GM12865 (cell line): ENCODE data around the gene ZNF354C.

Source experiments
- DNase-seq: peaks from one replicate; pipeline ENCODE4 v3.0.0; 2010; ENCODE audit warnings: low read depth
- H3K4me3 ChIP-seq: 2 replicates; pipeline ENCODE4 v1.5.1; 2011; ENCODE audit warnings: mild to moderate bottlenecking, low read depth, low read length, control low read depth
- TF ChIP-seq, protein P1 (sequence below): IDR thresholded peaks from 2 replicates; pipeline ENCODE4 v1.5.1; 2011; ENCODE audit warnings: low read length, control low read depth, low read depth, inconsistent platforms; ENCODE audit not compliant: insufficient read depth; ENCODE audit errors: missing control alignments

Gene ZNF354C

DNA sequence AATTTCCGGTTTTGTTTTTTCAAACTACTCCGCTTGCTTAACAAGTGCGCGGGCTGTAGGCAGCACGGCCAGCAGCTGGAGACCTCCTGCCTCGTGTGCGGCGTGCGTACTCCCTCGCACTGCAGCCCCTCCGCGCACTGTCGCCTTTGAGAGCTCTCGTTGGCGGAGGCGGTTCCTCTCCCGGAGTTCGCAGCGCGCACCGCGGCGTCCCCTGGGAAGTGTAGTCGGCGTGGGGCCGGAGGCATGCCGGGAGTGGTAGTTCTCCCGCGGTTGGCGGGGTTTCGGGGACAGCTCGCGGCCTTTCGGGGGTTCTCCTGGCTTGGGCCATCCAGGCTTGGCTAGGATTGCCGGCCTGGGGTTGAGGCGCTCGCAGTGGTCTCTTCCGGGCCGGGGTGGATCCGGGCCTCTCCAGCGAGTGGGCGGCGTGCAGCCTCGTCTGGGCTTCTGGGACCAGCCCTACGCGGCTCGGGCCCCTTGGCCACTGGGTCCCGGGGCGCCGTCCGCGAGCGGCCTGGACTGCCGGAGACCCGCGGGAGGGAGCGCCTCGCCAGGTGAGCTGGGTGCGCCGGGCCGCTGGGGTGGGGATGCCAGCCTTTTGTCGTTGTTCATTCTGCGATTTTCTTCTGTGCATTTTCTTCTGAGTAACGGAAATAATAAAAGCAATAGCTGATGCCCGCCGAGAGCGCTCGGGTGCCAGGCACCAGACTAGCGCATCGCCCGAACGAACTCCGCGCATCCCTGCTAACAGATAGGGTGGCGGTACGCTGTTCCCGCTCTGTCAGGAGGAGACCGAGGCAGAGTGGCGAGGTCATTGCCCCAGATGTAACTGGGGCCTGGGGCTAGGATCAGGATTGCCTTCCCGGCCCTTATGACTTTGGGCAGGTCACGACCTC is at the start of gene ZNF354C:
Gene ZNF354C (plus strand): TSS at position 258 of the 893 bp plus-strand sequence. CDS start 1,696 bp downstream, outside the sequence.
- H3K4me3 ChIP-seq = no peak within 1 kb of the TSS
- DNase-seq = no peak
- TF ChIP-seq, protein P1, sequence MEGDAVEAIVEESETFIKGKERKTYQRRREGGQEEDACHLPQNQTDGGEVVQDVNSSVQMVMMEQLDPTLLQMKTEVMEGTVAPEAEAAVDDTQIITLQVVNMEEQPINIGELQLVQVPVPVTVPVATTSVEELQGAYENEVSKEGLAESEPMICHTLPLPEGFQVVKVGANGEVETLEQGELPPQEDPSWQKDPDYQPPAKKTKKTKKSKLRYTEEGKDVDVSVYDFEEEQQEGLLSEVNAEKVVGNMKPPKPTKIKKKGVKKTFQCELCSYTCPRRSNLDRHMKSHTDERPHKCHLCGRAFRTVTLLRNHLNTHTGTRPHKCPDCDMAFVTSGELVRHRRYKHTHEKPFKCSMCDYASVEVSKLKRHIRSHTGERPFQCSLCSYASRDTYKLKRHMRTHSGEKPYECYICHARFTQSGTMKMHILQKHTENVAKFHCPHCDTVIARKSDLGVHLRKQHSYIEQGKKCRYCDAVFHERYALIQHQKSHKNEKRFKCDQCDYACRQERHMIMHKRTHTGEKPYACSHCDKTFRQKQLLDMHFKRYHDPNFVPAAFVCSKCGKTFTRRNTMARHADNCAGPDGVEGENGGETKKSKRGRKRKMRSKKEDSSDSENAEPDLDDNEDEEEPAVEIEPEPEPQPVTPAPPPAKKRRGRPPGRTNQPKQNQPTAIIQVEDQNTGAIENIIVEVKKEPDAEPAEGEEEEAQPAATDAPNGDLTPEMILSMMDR = no peak

DNA sequence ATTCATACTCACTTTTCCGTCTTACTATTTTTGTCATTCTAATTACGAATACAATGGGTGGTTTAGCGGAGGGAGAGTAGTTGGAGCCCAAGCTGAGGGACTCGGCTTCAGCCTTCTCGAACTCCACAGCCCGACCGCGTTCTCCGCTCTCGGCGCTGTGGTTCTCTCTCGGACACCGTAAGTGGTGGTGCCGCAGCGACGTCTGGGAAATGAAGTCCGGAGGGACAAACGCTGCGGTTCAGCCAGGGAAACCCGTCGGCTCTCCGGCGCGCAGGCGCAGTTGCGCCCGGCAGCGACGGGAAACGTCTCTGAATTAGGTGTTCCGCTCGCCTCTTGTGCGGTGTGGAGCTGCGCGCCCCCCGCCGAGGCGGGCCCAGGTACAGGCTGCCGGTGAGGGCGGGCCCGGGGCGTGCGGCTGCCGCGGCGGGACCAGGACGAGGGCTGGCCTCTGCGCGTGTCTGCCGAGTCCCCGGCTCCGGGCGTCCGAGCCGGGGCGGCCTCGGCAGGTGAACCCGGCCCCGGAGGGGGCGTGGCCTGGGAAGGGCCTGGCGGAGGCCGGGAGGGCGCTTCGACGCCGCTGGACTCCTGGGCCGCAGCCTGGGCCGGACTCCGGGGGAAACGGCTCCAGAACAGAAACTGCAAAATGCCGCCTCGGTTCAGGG is 36.5 kb upstream of the ZNF354C start, which contains the start of gene ZNF879:
Gene ZNF879 (plus strand): TSS at position 277 of the 662 bp plus-strand sequence. CDS start 1,201 bp downstream, outside the sequence.
- peak; percentile 46 for DNase-seq
- TF ChIP-seq, protein P1 = no peak
- no peak within 1 kb of the TSS for H3K4me3 ChIP-seq

DNA sequence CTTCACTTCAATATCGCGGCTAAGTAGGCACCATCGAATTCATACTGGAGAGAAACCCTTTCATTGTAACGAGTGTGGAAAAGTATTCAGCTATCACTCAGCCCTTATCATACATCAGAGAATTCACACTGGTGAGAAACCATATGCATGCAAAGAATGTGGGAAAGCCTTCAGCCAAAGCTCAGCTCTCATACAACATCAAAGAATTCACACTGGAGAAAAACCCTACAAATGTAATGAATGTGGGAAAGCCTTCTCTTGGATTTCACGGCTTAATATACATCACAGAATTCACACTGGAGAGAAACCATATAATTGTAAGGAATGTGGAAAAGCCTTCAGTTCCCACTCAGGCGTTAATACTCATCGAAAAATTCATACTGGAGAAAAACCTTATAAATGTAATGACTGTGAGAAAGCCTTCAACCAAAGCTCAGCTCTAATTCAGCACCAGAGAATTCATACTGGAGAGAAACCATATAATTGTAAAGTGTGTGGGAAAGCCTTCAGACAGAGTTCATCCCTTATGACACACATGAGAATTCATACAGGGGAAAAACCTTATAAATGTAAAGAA is 27.1 kb upstream of the ZNF354C start:
- DNase-seq = no peak
- no peak overlapping the region for H3K4me3 ChIP-seq
- TF ChIP-seq, protein P1 = no peak

DNA sequence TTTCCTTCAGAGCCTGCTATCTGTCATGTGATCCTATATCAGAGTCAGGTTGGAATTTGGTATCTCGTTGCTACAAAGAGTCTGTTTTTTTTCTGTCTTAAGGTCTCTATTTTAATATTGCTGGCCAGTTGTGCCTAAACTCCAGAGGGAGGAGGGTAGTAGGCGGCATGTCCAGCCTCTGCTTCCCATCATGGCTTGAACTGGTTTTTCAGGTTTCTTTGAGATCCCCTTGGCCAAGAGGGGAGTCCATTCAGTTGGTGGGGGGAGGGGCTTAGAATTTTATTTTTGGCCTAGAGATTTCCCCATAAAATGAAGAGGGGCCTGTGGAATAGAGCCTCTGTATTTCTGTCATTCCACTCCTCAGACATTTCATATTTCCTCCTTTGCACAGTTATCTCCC is 15.4 kb upstream of the ZNF354C start:
- H3K4me3 ChIP-seq = no peak overlapping the region
- TF ChIP-seq, protein P1 = no peak
- no peak for DNase-seq

DNA sequence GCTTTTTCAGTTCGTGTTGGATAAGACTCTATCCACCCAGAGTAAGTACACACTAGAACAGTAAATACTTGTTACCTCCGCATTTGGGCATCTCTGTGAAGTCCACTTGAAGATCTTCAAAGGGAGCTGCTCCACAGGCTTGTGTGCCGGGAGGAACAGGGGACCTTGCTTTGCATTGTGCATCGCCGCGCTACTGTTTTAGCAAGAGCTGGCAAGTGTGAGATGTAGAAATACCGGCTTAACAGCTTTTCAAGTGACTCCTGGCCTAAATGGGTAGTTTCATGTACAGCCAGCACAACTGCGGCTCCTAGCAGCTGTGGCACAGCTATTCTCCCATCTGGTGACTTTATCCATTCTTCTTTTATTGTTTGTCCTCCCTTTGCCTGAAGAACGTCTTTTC is 8.4 kb upstream of the ZNF354C start:
- no peak for DNase-seq
- TF ChIP-seq, protein P1 = no peak
- no peak overlapping the region for H3K4me3 ChIP-seq

DNA sequence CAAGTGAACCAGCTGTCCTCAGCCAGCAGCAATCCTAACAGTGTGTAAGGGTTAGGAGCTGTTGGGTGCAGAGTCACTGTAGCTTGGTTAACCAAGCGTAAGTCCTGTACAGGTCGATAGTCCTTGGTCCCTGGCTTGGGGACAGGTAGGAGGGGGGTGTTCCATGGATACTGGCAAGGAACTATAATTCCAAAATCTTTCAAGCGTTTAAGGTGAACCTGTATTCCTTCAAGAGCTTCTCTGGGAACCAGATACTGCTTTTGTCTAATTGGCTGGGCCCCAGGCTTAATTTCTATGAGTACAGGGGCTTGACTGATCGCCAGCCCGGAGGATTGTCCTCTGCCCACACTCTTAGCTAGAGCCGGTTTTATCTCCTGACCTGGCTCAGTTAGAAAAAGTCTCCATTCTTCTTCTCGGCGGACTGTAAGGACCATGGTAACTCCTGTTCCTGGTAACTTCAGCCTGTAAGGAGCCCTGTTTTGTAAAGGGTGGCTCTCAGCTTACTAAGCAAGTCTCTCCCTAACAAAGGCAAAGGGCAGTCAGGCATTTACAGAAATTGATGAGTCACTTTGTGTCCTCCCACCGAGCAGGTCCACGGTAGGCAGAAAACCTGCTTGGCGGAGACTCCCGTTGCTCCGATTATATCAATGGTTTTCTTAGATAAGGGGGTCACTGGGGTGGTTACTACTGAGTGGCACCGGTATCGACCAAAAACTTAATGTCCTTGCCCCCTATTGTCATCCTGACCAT is 6.0 kb upstream of the ZNF354C start:
- no peak for DNase-seq
- no peak overlapping the region for H3K4me3 ChIP-seq
- TF ChIP-seq, protein P1 = no peak
